Kidney epithelial cell (primary cell): Measurements from ENCODE around the gene OTUD7B. TPM values are rescaled to one million over a fixed set of nuclear protein-coding genes. Genes with fewer than 3 reads are reported as not detected.
"Not testable (repeated sequence)": the region's sequence is repeated elsewhere in the genome, so short reads cannot be mapped to it uniquely, and the experiment has no call there.

ENCODE experiments used
- DNase-seq: peaks from one replicate; pipeline ENCODE4 v3.0.0-alpha.2; 2010; ENCODE audit warnings: low read depth
- H3K27me3 ChIP-seq: 2 replicates; pipeline ENCODE4 v1.6.0; 2011; ENCODE audit warnings: low read length; ENCODE audit not compliant: control insufficient read depth, insufficient read depth
- H3K36me3 ChIP-seq: 2 replicates; pipeline ENCODE4 v1.5.1; 2011; ENCODE audit warnings: low read length; ENCODE audit not compliant: control insufficient read depth, insufficient read depth
- H3K4me3 ChIP-seq: 2 replicates; pipeline ENCODE4 v1.5.1; 2011; ENCODE audit warnings: low read depth, mild to moderate bottlenecking, control low read depth, low read length
- CTCF ChIP-seq: IDR thresholded peaks from 2 replicates; pipeline ENCODE4 v1.5.1; 2011; ENCODE audit warnings: mild to moderate bottlenecking, moderate library complexity, low read length, control low read depth, inconsistent platforms; ENCODE audit not compliant: insufficient read depth, poor library complexity, severe bottlenecking
- total RNA-seq: library from RNA; depleted of rRNA; stranded (reverse); fragments of >200 nt; gene quantifications from 2 replicates; pipeline ENCODE4 v1.2.3, GENCODE V29; 2015

OTUD7B gene
- total RNA-seq, 1 donor from 2014 or later = 14.7 TPM

- peak; percentile 31 for TF ChIP-seq CTCF
- no peak overlapping the region for H3K4me3 ChIP-seq
- H3K36me3 ChIP-seq = peaks cover 3% of the 10 kb centered on the region
- no peaks in the 10 kb centered on the region for H3K27me3 ChIP-seq
- no peak for DNase-seq
Observed at GRCh38 chr1:149942207-149942606, 68.3 kb downstream of the OTUD7B start.

- DNase-seq = no peak
- TF ChIP-seq CTCF = no peak
- Histone ChIP-seq H3K4me3 (no peak overlapping the region), H3K27me3 (no peaks in the 10 kb centered on the region), H3K36me3 (peaks cover 2% of the 10 kb centered on the region)
Observed at GRCh38 chr1:149940427-149940826, 70.1 kb downstream of the OTUD7B start.

- not testable (repeated sequence) for DNase-seq, H3K36me3 ChIP-seq, H3K4me3 ChIP-seq, H3K27me3 ChIP-seq
Observed at GRCh38 chr1:149938668-149939003, 71.9 kb downstream of the OTUD7B start.

GRCh38 chr1:149937759-149938158 is 72.8 kb downstream of the OTUD7B start:
- no peak for TF ChIP-seq CTCF
- H3K4me3 ChIP-seq = no peak overlapping the region
- H3K27me3 ChIP-seq = no peaks in the 10 kb centered on the region
- peaks cover 1% of the 10 kb centered on the region for H3K36me3 ChIP-seq
- DNase-seq = no peak

- H3K36me3 ChIP-seq = peaks cover 1% of the 10 kb centered on the region
- peak overlapping the region; percentile 58 for H3K4me3 ChIP-seq
- no peaks in the 10 kb centered on the region for H3K27me3 ChIP-seq
- DNase-seq = peak; percentile 70
- TF ChIP-seq CTCF = peak; percentile 14
Observed at GRCh38 chr1:149936992-149937705, 73.4 kb downstream of the OTUD7B start.

GRCh38 chr1:149936170-149936991 is 74.1 kb downstream of the OTUD7B start, which contains the start of gene MTMR11:
Gene MTMR11 (minus strand): TSS chr1:149936879. CDS start chr1:149936647, 232 bp downstream.
- no peak for DNase-seq
- TF ChIP-seq CTCF = no peak
- Histone ChIP-seq H3K4me3 (peak within 1 kb of the TSS; percentile 58), H3K27me3 (no peaks in the 10 kb centered on the region), H3K36me3 (peaks cover 1% of the 10 kb centered on the region)
